GM03348 (cell line): Measurements from ENCODE around the gene OR1L8.
"Not testable (repeated sequence)": the region's sequence is repeated elsewhere in the genome, so short reads cannot be mapped to it uniquely, and the experiment has no call there.

Experiments
- DNase-seq: peaks from one replicate; pipeline ENCODE4 v3.0.0; 2012; ENCODE audit warnings: low spot score

The OR1L8 gene

GRCh38 chr9:122583284-122583683 is at the start of gene OR1L8:
Gene OR1L8, minus strand, starts transcription at chr9:122583384. Its CDS starts 14,907 bp downstream, at chr9:122568477.
- not testable (repeated sequence) for DNase-seq

DNA sequence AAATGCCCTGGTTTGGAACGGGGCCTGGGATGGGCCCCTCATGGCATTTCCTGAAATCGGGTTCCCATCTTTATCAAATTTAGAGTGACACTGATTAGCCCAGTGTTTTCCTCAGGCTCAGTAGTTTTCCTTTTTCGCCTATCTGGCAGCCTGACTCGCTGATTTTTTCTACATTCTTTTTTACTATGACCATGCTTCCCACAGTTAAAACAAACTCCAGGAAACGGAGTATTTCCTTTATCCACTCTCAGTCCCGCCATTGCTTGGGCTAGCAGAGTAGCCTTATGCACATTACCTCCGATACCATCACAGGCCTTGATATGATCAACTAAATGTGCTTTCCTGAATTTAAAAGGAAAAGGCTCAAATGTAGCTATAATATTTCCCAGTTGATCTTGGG is 36.8 kb upstream of the OR1L8 start:
- no peak for DNase-seq

- no peak for DNase-seq
Measured at GRCh38 chr9:122614362-122614761, 31.2 kb upstream of the OR1L8 start, which contains the start of gene OR1Q1. Gene OR1Q1, plus strand, starts transcription at chr9:122614738. Its CDS starts 0 bp downstream, at chr9:122614738.

DNA sequence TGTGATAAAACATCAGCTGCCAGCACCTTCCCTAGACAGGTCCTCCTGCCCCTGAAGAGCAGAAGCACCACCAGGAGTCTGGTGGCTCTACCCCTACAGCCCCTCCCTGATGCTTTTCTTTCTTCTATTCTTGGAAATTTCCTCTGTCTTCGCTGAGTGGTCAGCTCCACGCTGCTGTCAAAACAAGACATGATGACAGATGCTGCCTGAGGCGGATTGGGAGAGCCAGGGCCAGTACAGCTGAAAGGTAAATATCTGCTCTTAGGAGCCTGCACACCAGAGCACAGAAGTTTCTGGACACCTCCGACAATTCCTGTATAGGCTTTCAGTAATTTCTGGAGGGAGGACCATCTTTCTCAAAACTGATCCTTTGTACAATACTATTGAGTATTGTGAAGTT is 26.6 kb upstream of the OR1L8 start:
- no peak for DNase-seq

GRCh38 chr9:122606587-122606986 is 23.4 kb upstream of the OR1L8 start:
- no peak for DNase-seq

DNA sequence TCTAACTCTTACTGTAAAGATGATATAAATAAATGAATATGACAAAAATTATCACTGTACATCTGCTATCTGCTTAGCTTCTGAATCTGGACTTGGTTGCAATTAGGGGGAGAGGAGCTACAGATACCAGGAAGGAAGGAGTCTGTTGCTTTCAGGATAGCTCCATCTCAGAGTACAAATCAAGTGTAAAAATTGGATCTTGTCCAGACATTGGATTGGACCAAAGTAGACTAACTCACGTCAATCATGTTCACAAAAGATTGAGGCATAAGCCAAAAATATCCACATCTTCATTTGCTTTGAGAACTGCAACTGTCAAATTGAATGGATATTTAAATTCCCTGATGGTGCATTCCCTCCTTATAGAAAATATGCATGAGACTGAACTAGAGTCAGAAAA is 22.5 kb upstream of the OR1L8 start:
- no peak for DNase-seq

- DNase-seq = peak; percentile 69
Measured at GRCh38 chr9:122580360-122580759, 2.8 kb downstream of the OR1L8 start.

DNA sequence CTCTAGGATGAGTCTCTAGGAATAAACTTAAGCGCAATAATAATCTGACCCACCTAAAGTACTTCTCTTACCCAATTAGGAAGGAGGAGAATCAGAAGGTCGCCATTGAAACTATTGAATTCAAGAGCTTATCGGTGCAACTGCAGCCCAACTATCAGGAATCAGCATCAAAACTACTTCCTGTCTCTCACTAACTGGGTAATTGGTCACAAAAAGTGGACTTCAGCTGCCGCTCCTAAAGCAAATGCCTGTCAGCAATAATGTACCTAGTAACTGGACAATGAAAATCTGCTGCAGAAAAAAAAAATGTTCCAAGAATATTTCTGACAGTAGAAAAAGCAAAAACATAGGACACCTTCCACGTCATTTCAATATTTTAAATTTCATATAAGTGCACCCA is 3.3 kb downstream of the OR1L8 start:
- DNase-seq = no peak

GRCh38 chr9:122572456-122572855 is 10.7 kb downstream of the OR1L8 start:
- peak; percentile 60 for DNase-seq

DNA sequence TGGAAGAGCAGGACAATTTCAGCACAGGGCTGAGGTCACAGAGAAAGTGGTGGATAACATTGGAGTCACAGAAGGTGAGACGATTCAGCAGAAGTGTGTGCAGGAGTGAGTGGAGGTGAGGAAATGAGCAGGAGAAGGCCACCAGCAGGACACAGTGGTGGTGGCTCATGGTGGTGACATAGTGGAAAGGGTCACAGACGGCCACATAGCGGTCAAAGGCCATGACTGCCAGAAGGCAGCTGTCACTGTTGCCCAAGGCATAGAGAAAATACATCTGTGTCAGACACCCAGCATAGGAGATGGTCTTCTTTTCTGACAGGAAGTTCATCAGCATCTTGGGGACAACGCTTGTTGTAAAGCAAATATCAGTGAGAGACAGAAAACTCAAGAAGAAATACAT is 15.3 kb downstream of the OR1L8 start:
- no peak for DNase-seq

- DNase-seq = no peak
Measured at GRCh38 chr9:122562134-122562760, 20.9 kb downstream of the OR1L8 start.

DNA sequence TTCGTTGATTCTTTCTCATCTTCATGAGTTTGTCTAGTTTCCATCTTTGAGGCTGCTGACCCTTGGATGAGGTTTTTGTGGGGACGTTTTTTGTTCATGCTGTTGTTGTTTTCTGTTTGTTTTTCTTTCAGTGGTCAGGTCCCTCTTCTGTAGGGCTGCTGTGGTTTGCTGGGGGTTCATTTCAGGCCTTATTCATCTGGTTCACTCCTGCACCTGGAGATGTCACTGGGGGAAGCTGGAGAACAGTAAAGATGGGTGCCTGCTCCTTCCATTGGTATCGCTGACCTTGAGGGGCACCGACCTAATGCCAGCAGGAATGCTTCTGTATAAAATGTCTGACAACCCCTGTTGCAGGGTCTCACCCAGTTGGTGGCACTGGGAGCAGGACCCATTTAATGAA is 21.7 kb downstream of the OR1L8 start:
- DNase-seq = no peak

DNA sequence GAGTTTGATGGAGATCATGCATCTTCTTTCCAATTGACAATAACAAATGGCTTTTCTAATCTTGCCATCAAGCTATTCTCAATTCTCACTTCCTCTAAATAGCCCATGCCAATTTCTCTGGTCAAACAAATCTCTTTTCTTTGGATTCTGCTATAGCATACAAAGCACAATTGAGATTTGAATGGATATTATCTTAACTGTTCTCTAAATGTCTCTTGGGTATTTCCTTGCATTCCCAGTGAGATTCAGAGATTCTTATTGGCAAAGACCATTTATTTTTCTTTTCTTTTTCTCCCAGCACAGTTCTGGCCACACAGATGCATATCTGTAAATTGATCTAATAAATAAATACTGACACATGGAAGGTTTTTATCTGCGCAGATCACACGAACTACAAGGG is 30.4 kb downstream of the OR1L8 start, which contains the start of gene OR1N2:
TSS of gene OR1N2 (plus strand) at position 301 of the 400 bp plus-strand sequence. CDS start 100 bp downstream, outside the sequence.
- DNase-seq = no peak

DNA sequence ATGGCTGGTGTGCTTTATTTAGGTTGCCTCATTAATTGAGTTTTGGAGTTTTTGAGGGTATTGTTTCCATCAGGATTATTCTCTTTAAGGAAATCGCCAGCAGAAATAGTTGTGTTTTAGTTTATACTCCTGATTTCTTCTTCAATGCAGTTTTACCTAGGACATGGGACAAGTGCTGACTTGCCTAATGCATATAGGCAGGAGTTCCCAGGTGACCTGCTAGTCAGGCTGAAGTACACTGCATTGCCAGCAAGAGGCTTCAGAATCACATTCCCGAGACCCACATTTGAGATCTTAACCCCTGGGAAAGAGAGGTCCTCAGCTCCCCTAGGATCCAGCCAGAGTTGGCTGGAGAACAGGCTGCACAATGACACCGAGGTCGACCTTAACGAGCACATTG is 31.8 kb downstream of the OR1L8 start:
- no peak for DNase-seq

DNA sequence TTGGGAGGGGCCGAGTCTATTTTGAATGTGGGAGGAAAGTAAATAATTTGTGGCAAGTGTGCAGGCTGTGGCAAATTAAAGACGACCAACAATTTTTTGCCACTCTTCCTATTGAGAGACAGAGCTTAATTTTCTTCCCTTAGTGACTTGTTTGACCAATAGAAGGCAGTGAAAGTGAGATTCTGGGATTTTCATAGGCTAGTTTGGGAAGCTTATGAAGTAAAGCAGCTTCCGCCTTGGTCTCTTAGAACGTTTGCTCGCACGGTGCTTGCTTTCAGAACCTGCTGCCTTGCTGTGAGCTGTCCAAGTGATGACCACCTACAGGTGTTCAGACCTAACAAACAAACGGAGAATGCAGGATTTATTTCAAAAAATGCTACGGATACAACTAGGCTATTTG is 37.0 kb downstream of the OR1L8 start:
- DNase-seq = no peak

DNA sequence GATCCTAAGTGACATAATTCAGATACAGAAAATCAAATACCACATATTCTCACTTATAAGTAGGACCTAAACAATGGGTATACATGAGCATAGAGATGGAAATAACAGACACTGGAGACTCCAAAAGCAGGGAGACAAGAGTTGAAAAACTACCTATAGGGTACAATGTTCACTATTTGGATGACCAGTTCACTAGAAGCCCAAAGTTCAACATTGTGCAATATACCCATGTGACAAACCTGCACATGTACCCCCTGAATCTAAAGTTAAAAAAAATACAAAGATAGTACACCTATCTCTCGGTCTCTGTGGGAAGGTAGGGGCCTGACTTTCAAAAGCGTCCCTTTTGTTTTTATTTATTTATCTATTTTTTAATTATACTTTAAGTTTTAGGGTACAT is 44.4 kb downstream of the OR1L8 start:
- no peak for DNase-seq

- DNase-seq = not testable (repeated sequence)
Measured at GRCh38 chr9:122537066-122537465, 46.1 kb downstream of the OR1L8 start.

- DNase-seq = no peak
Measured at GRCh38 chr9:122536134-122536533, 47.0 kb downstream of the OR1L8 start.

DNA sequence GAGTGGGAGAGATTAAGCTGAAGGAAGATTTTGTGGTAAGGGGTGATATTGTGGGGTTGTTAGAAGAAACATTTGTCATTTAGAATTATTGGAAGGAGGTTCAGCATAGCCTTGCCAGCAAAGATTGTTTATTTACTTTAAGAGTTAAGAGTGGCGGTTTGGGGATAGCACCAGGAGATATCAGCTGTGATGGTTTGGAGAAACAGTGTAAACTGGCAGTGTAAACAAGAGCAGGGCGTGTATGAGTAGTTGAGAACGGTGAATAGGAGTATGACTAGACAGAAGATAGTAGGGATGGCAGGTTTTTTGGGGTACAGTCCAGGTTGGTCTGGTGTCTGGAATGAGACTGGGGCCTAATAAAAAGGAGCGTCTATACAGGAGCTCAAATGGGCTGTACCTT is 52.0 kb downstream of the OR1L8 start:
- DNase-seq = not testable (repeated sequence)

DNA sequence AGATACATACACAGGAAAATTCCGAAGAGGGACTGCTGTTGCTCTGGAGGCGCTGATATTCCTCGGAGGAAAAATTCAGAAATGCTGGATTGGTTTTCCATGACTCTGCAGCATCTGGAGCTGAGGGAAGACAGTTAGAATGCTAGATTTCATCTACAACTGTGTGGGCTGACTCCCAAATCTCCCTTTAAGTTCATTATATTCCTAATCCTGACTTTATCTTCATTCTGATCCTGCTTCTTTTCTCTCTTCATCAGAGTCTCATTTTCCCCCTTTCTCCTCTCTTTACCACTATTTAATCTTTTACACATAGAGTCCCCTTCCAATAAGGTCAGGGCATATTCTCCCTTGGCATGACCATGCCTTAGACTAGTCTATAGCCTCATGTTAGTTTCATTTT is 56.0 kb downstream of the OR1L8 start, which contains the start of gene OR1N1:
TSS of gene OR1N1 (minus strand) at position 101 of the 400 bp plus-strand sequence. CDS start at position 101, 0 bp downstream.
- DNase-seq = no peak

DNA sequence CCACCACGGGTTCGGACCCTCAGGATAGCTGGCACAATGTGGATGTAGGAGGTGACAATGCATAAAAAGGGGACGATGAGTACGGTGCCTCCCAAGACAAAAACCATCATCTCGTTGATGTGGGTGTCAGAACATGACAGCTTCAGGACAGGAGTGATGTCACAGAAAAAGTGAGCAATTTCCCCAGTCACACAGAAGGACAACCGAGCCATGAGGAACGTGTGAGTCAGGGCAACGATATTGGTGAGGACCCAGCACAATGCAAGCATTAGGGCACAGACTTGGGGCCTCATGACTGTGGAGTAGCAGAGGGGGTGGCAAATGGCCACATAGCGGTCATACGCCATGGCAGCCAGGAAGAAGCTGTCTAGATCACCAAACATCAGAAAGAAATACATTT is 56.6 kb downstream of the OR1L8 start:
- DNase-seq = no peak

GRCh38 chr9:122519376-122519775 is 63.8 kb downstream of the OR1L8 start:
- no peak for DNase-seq

GRCh38 chr9:122518841-122519240 is 64.3 kb downstream of the OR1L8 start, which contains the start of gene OR1J4:
Gene OR1J4, plus strand, starts transcription at chr9:122519141. Its CDS starts 0 bp downstream, at chr9:122519141.
- DNase-seq = no peak

DNA sequence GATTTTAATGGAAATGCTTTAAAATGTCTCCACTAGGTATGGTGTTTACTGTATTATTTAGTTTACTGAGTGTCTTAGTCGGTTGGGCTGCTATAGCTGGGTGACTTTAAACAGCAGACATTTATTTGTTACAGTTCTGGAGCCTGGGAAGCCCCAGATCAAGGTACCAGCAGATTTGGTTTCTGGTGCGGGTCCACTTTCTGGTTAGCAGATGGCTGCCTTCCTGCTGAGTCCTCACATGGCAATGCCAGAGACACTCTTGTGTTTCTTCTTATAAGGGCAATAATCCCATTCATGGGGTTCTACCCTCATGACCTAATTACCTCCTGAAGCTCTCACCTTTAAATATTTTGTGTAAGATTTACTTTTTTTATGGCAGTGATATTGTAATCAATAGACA is 65.0 kb downstream of the OR1L8 start:
- DNase-seq = no peak
